Measurements from ENCODE around the gene SPATA21.

SPATA21 gene

GRCh38 chr1:16351456-16351993 lies 85.7 kb downstream of the SPATA21 start:
- no peak for DNase-seq (ENCODE audit: low read depth in 2 of 3, low spot score in 1 of 3)

- DNase-seq (ENCODE audit: low read depth in 2 of 3, low spot score in 1 of 3), result no peak
Measured at GRCh38 chr1:16349847-16350406, 87.3 kb downstream of the SPATA21 start.
